GM18907 (cell line): Measurements from ENCODE around the gene URB2.
"Not testable (repeated sequence)": the region's sequence is repeated elsewhere in the genome, so short reads cannot be mapped to it uniquely, and the experiment has no call there.

Source experiments
- ATAC-seq: cut with Tn5 transposase; IDR thresholded peaks from one replicate; pipeline ENCODE4 v1.9.1; 2021; ENCODE audit warnings: mild to moderate bottlenecking, moderate library complexity; ENCODE audit not compliant: unreplicated experiment

URB2 gene

GRCh38 chr1:229613938-229614337 is 12.1 kb upstream of the URB2 start:
- ATAC-seq, result no peak

DNA sequence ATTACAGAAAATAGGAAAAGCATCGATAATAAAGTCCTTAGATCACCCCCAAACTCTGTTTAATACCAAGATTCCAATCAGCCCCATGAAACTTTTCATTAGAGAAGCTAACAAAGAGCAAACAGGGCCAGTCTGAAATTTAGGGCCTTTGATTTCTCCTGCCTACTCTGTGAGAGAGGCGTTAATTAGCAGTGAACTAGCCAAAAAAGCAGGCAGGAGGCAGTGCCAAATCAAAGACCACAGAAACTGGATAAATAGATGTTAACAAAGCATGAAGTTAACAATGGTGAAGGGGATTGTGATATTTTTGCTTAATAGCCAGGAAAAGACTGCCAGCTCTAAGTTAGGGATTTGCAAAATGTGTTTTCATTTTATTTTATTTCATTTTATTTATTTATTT is 11.3 kb upstream of the URB2 start:
- no peak for ATAC-seq

DNA sequence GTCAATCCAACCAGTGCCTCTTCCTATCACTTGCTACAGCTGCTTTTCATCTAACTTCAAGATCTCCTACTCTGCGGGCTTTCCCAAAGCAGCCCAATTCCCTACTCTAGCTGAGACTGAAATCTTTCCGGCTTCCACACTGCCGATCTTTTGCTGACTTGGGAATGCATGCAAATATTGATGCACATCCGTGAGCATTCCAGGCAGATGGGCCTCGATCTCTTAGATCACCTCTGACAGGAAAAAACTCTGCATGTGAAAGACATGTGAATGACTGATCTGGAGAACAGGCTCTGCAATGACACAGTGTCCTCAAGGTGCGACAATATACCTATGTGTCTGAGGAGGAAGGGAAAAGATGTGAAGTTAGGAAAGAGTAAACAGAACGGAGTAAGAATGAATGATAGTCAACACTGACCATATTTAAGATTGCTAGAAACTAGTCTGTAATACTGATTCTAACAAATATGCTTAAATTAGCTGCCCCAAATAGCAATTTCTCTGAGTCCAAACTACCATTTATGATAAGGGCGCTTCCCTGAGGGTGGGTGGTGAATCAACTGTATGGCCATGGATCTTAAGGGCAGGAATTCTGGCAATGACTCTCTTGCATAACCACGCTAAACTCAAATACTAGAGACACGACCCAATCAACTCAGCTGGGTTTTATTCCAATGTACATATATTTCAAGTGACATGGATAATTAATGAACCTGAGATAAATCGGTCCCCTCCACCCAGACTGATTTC is 8.5 kb upstream of the URB2 start:
- ATAC-seq, result no peak

DNA sequence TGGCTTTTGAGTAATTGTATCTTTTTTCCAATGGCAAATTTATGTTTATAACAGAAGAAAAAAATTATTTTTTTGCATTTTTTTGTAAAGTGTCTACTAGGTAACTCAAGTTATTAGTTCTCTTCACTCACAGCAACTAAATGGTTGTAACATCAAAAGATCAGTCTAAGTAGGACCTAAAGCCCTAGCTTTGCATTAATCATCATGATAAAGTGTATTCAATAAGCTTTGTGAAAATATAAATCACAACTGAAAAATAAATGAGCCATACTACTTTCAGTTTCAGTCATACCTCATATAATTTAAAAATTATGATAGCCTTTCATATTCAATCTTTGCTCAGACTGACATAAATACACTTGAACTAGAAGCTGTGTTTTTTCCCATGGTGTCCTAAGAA is 7.0 kb upstream of the URB2 start:
- ATAC-seq, result no peak

DNA sequence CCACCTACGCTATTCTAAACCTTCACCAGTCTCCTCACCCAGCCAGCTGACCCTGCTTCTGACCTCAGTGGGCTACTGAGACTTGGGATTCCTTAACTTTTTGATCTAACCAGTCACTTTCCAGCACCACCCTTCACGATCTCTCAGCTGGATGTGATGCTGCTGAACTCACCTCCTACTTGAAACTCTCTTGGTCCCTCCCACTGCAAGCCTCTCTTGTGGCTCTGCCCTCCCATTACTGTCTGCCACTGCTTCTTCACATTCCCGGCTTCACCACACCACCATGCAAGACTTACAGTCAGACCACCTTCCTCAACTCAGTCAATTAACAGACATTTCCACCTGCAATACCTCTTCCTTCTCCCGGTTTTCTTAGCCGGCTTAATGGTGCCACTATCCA is 6.4 kb upstream of the URB2 start:
- ATAC-seq, result no peak

DNA sequence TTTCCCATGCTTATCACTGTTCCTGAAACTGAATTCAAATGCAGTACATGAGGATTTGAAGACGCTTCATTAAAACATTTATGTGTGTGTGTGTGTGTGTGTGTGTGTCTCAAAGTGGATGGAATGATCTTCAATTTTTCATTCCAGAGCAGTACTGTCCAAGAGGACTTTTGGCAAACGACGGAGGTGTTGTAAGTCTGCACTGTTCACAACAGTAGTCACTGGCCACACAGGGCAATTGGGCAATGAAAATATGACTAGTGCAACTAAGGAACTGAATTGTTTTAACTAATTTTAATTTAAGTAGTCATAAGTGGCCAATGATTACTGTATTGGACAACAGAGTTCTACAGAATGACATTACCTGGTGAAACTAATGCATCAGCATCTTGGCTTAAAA is 5.2 kb upstream of the URB2 start:
- ATAC-seq, result no peak

GRCh38 chr1:229621663-229622062 is 4.4 kb upstream of the URB2 start:
- no peak for ATAC-seq

GRCh38 chr1:229622641-229623120 is 3.4 kb upstream of the URB2 start:
- not testable (repeated sequence) for ATAC-seq

- ATAC-seq, result no peak
Observed at GRCh38 chr1:229623225-229623624, 2.8 kb upstream of the URB2 start.

DNA sequence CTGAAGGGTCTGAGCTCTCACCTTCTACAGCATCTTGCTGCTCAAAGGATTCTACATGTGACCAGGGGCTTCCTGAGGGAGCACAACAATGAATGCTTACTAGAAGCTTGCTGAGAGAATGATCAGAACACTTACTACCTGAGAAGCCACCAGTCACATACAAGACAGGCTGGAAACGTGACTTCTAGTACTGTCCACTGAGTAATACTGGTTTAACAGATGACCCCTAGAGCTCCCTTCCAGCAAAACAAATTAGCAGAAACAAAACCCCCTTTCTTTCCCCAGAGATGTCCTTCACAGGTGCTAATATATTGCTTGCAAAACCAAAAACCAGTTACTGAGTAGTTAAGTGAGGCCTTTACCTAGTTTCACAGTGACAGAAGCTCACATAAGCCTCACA is 2.2 kb upstream of the URB2 start:
- ATAC-seq, result no peak

GRCh38 chr1:229624521-229625070 is 1.5 kb upstream of the URB2 start:
- ATAC-seq, result no peak

DNA sequence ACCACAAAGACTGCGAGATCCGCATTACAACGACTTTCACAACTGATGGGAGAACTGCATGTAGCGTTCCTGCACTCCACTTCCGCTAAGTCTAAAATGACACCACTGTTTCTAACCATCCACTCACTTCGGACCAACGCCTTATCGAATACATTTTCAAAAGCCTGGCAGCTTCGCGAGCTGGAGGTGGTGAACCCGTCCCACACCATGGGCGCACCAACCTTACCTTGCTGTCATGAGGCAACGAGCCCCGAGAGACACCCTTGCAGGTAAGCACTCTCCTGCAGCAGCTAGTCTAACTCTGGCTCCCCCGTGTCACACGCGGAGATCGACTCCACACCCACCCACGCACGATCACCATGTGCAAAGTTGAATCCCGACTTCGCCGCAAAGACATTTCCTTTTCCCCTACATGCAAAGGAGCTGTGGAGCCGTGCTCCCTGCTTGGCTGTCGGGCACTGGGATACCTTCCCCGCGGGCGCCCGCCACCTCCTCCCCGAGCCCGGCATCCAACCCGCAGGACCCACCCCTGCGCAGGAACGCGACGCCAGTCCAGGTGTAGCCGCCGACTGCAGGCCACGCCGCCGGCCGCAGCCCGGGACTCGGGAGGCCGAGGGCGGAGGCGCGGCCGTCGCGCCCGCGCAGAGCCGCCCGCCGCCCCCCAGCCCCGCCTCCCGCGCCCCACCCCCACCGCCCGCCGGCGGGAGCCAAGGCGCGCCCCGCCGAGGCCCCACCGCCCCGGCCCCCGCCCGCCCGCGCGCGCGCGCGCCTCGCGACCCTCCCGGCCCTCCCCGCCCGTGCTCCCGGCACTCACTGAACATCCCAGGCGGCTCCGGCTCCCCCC is 754 bp upstream of the URB2 start:
- peak; percentile 44 for ATAC-seq

GRCh38 chr1:229627003-229627402 is 956 bp downstream of the URB2 start:
- no peak for ATAC-seq

GRCh38 chr1:229629261-229629660 is 3.2 kb downstream of the URB2 start:
- no peak for ATAC-seq

- ATAC-seq, result no peak
Observed at GRCh38 chr1:229631148-229631547, 5.1 kb downstream of the URB2 start.

DNA sequence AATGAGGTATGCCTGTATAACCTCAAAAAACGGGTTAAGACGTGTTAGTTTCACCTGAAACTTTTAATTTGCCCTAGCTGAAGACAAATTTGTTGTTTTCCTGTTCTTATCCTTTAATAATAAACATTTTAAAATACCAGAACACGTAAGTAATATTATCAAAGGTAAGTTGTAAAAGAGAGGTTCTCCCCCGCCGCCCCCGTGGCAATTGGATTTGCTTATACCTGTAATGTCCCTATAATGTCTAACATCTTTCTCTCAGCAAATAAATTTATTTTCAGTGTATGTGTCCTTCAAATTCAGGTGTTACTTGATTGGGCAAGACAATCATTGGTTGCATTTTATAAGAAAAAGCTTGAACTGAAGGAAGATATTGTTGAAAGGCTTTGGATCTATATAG is 5.9 kb downstream of the URB2 start:
- ATAC-seq, result no peak

DNA sequence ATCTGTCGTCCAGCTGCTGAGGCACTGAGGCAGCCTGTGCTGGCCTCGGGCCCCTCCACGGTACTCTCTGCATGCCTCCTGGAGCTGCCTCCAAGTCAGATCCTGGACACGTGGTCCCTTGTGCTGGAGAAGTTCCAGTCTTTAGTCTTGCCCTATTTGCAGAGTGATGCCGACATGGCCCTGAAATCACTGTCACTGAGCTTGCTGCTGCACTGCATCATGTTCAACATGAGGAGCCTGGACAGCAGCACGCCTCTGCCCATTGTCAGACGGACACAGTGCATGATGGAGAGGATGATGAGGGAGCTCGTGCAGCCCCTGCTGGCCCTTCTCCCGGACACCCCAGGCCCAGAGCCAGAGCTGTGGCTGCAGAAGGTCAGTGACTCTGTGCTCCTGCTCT is 10.0 kb downstream of the URB2 start:
- no peak for ATAC-seq

DNA sequence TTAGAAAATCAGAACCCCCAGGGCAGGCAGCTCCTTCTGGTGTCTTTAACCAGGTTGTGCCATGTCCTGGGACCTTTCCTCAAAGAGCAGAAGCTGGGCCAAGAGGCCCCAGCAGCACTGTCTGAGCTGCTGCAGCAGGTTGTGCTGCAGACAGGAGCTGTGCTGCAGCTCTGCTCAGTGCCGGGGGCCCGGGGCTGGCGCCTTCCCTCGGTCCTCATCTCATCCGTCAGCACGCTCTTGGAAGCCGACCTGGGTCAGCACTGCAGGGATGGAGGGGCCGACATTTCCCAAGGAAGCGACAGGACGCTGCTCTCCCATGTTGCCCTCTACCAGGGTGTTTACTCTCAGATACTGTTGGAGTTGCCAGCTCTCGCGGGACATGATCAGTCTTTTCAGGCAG is 11.7 kb downstream of the URB2 start:
- ATAC-seq, result no peak

DNA sequence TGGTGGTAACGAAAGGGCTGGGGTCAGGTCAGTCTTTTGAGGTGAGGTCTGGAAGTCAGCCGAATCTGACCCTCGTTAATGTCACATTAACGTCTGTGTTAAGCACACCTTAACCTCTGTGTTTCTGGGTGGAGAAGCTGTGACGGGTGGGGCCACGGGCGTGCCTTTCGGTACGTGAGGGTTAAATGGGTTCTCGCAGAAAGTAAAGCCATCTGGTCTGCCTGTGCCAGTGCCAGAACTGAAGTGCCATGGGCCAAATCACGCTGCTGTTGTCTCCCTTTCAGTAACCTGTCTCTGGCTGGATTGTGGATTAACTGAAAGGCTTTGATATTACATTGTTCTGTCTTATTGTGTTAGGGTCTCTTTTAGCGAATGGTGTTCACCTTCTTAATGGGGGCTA is 14.4 kb downstream of the URB2 start:
- ATAC-seq, result no peak

DNA sequence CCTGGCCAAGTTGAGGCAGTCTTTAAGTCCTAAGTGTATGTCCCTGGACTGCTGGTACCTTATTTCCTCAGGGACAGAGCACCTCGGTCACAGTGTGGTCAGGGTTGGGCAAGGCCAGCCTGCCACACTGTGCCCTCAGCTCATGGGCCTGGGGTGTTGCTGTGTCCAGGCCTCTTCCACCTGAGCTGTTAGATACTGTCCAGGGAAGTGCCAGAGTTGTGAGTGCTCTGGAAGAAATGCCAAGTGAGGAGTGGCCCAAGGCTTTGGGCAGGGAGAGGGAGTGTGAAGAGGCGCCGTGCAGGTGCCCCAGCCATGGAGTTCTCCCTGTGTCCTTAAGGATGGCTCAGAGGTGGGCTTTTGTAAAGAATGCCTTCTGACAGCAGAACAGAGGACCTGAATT is 15.3 kb downstream of the URB2 start:
- no peak for ATAC-seq

GRCh38 chr1:229642376-229642775 is 16.3 kb downstream of the URB2 start:
- no peak for ATAC-seq

DNA sequence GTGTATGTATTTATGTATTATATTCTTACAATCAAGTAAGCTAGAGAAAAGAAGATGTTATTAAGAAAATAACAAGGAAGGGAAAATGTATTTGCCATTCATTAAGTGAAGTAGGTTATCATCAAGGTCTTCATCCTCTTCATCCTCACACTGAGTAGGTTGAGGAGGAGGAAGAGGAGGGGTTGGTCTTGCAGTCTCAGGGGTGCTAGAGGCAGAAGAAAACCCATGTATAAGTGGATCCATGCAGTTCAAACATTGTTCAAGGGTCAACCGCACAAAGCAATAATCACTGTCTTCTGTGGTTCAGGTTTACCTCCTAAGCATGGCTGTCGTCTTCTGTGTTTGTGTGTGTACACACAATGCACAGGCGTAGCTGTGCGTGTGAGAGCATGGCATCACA is 16.9 kb downstream of the URB2 start:
- no peak for ATAC-seq
